ENCODE data around the gene MARCHF6.

DNA sequence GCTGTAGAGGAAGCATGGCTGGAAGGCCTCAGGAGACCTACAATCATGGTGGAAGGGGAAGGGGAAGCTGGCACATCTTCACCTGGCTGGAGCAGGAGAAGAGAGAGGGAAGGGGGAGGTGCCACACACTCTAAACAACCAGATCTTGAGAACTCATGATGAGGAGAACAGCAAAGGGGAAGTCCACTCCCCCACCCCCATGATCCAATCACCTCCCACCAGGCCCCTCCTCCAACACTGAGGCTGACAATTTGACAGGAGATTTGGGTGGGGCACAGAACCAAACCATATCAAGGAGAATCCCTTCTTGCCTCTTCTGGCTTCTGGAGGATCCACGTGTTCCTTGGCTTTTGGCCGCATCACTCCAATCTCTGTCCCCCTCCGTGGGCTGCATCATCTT lies 32.7 kb upstream of the MARCHF6 start:
- TF ChIP-seq, protein P1, sequence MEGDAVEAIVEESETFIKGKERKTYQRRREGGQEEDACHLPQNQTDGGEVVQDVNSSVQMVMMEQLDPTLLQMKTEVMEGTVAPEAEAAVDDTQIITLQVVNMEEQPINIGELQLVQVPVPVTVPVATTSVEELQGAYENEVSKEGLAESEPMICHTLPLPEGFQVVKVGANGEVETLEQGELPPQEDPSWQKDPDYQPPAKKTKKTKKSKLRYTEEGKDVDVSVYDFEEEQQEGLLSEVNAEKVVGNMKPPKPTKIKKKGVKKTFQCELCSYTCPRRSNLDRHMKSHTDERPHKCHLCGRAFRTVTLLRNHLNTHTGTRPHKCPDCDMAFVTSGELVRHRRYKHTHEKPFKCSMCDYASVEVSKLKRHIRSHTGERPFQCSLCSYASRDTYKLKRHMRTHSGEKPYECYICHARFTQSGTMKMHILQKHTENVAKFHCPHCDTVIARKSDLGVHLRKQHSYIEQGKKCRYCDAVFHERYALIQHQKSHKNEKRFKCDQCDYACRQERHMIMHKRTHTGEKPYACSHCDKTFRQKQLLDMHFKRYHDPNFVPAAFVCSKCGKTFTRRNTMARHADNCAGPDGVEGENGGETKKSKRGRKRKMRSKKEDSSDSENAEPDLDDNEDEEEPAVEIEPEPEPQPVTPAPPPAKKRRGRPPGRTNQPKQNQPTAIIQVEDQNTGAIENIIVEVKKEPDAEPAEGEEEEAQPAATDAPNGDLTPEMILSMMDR (conservative IDR thresholded peaks at IDR 0.05; ENCODE audit: low read depth, low read length) = no peak
- no peak for TF ChIP-seq EZH2 (IDR thresholded peaks at IDR 0.05; ENCODE audit: borderline replicate concordance, low read depth, low read length, poor library complexity, severe bottlenecking)
